SK-N-SH treated with all-trans-retinoic acid at 6 μM for 48 hours (cell line): Measurements from ENCODE around the gene CFAP68.

Experiments
- BACH2 ChIP-seq: fragments of 250-450 bp; sonication (Bioruptor Pico); IDR thresholded peaks from 2 replicates; pipeline ENCODE4 v1.9.0; 2021; ENCODE audit warnings: mild to moderate bottlenecking, borderline replicate concordance
- OSR1 ChIP-seq: fragments of 250-450 bp; sonication (Bioruptor Pico); IDR thresholded peaks from 2 replicates; pipeline ENCODE4 v1.8.0; 2022; ENCODE audit warnings: moderate library complexity, mild to moderate bottlenecking, inconsistent platforms
- RARB ChIP-seq: fragments of 250-450 bp; sonication (Bioruptor Pico); IDR thresholded peaks from 2 replicates; pipeline ENCODE4 v1.8.0; 2021; ENCODE audit warnings: mild to moderate bottlenecking, moderate library complexity
- TCF4 ChIP-seq: fragments of 250-450 bp; sonication (Bioruptor Pico); IDR thresholded peaks from 2 replicates; pipeline ENCODE4 v1.8.0; 2021; ENCODE audit warnings: mild to moderate bottlenecking, moderate library complexity, borderline replicate concordance
- ZC3H10 ChIP-seq: fragments of 250-450 bp; sonication (Bioruptor Pico); IDR thresholded peaks from 2 replicates; pipeline ENCODE4 v1.5.1; 2021; ENCODE audit warnings: mild to moderate bottlenecking, moderate library complexity
- ZFP3 ChIP-seq: fragments of 250-450 bp; sonication (Bioruptor Pico); IDR thresholded peaks from 2 replicates; pipeline ENCODE4 v1.5.0; 2020; ENCODE audit warnings: mild to moderate bottlenecking, moderate library complexity
- ZFP30 ChIP-seq: fragments of 450-650 bp; formaldehyde crosslinking; IDR thresholded peaks from 2 replicates; pipeline ENCODE4 v1.5.0; 2022; ENCODE audit warnings: mild to moderate bottlenecking, moderate library complexity
- ZNF565 ChIP-seq: fragments of 450-650 bp; formaldehyde crosslinking; conservative IDR thresholded peaks from 2 replicates; pipeline ENCODE4 v1.5.0; 2020; ENCODE audit warnings: low read depth, mild to moderate bottlenecking, moderate library complexity
- TF ChIP-seq, protein P1 (sequence below): fragments of 250-450 bp; sonication (Bioruptor Pico); IDR thresholded peaks from 2 replicates; pipeline ENCODE4 v1.5.1; 2020; ENCODE audit warnings: low read depth, mild to moderate bottlenecking, moderate library complexity
- TF ChIP-seq, protein P2 (sequence below): fragments of 250-450 bp; sonication (Bioruptor Pico); IDR thresholded peaks from 2 replicates; pipeline ENCODE4 v1.8.0; 2020; ENCODE audit warnings: mild to moderate bottlenecking, moderate library complexity, borderline replicate concordance

GRCh38 chr11:111934306-111934705 lies 55.0 kb downstream of the CFAP68 start:
- TF ChIP-seq TCF4 (CRISPR knock-in tag) (no peak), RARB (no peak), ZFP3 (CRISPR knock-in tag) (no peak), ZFP30 (CRISPR knock-in tag) (no peak), BACH2 (CRISPR knock-in tag) (no peak), ZC3H10 (CRISPR knock-in tag) (no peak), ZNF565 (no peak), OSR1 (CRISPR knock-in tag) (no peak)
- TF ChIP-seq, protein P1, sequence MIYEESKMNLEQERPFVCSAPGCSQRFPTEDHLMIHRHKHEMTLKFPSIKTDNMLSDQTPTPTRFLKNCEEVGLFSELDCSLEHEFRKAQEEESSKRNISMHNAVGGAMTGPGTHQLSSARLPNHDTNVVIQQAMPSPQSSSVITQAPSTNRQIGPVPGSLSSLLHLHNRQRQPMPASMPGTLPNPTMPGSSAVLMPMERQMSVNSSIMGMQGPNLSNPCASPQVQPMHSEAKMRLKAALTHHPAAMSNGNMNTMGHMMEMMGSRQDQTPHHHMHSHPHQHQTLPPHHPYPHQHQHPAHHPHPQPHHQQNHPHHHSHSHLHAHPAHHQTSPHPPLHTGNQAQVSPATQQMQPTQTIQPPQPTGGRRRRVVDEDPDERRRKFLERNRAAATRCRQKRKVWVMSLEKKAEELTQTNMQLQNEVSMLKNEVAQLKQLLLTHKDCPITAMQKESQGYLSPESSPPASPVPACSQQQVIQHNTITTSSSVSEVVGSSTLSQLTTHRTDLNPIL (CRISPR knock-in tag), result no peak
- TF ChIP-seq, protein P2, sequence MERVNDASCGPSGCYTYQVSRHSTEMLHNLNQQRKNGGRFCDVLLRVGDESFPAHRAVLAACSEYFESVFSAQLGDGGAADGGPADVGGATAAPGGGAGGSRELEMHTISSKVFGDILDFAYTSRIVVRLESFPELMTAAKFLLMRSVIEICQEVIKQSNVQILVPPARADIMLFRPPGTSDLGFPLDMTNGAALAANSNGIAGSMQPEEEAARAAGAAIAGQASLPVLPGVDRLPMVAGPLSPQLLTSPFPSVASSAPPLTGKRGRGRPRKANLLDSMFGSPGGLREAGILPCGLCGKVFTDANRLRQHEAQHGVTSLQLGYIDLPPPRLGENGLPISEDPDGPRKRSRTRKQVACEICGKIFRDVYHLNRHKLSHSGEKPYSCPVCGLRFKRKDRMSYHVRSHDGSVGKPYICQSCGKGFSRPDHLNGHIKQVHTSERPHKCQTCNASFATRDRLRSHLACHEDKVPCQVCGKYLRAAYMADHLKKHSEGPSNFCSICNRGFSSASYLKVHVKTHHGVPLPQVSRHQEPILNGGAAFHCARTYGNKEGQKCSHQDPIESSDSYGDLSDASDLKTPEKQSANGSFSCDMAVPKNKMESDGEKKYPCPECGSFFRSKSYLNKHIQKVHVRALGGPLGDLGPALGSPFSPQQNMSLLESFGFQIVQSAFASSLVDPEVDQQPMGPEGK (CRISPR knock-in tag), result no peak
